GM18517 (cell line): ENCODE data around the gene SH3PXD2B.
"Not testable (repeated sequence)": the region's sequence is repeated elsewhere in the genome, so short reads cannot be mapped to it uniquely, and the experiment has no call there.

ENCODE experiments used
- ATAC-seq: cut with Tn5 transposase; IDR thresholded peaks from one replicate; pipeline ENCODE4 v1.9.1; 2021; ENCODE audit warnings: mild to moderate bottlenecking, moderate library complexity; ENCODE audit not compliant: unreplicated experiment

Gene SH3PXD2B

GRCh38 chr5:172345881-172346280, 108.4 kb downstream of the SH3PXD2B start:
- no peak for ATAC-seq

GRCh38 chr5:172344855-172345409, 109.4 kb downstream of the SH3PXD2B start:
- no peak for ATAC-seq

DNA sequence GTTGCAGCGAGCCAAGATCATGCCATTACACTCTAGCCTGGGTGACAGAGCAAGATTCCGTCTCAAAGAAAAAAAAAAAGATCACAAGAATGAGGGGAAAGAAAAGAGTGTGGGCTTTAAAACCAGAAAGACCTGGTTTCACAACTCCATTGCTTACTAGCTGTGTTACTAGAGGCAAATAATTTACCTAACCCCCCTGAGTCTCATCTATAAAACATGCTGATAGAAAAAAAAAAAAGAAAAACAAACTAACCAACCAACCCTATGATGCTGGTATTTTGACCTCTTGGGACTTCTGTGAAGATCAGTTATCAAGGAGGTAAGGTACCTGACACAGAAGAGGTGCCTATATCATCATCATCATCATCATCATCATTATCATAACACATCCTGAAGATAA, 110.6 kb downstream of the SH3PXD2B start:
- ATAC-seq: no peak

- no peak for ATAC-seq
Measured at GRCh38 chr5:172342918-172343317, 111.4 kb downstream of the SH3PXD2B start.

GRCh38 chr5:172339264-172340180, 114.8 kb downstream of the SH3PXD2B start:
- ATAC-seq: no peak

- no peak for ATAC-seq
Measured at GRCh38 chr5:172336676-172337285, 117.5 kb downstream of the SH3PXD2B start.

DNA sequence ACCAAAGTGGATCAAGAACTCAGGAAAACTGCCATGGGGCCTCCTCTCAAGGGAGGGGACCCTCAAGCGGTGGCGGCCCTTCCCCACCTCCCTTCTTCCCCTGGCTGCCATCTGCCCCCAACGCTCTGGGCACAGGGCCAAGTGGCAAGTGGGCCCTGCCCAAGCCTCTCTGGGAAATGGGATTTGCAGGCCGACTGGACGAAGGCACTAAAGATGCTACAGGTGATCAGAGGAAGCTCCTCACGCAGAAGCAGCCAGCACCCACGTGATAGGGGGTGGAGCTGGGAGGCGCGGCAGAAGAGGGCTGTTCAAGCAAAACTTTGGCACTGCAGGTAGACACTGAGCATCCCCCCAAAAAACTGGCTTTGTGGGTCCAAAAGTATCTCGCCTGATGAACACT, 118.1 kb downstream of the SH3PXD2B start:
- no peak for ATAC-seq

- ATAC-seq: no peak
Measured at GRCh38 chr5:172335721-172336120, 118.6 kb downstream of the SH3PXD2B start.

GRCh38 chr5:172334641-172335040, 119.7 kb downstream of the SH3PXD2B start:
- ATAC-seq: no peak

- no peak for ATAC-seq
Measured at GRCh38 chr5:172334196-172334595, 120.1 kb downstream of the SH3PXD2B start.

DNA sequence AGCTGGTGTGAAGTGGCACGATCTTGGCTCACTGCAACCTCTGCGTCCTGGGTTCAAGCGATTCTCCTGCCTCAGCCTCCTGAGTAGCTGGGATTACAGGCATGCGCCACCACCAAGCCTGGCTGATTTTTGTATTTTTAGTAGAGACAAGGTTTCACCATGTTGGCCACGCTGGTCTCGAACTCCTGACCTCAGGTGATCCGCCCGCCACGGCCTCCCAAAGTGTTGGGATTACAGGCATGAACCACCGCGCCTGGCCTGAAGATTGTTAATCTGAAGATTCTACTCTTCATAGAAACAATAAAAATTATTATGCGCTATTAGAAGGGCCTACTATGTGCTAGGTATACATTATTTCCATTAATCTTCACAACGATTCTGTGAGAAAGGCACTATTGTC, 127.4 kb downstream of the SH3PXD2B start:
- not testable (repeated sequence) for ATAC-seq

GRCh38 chr5:172325452-172325851, 128.9 kb downstream of the SH3PXD2B start:
- ATAC-seq: no peak

GRCh38 chr5:172322028-172322965, 132.0 kb downstream of the SH3PXD2B start:
- no peak for ATAC-seq

DNA sequence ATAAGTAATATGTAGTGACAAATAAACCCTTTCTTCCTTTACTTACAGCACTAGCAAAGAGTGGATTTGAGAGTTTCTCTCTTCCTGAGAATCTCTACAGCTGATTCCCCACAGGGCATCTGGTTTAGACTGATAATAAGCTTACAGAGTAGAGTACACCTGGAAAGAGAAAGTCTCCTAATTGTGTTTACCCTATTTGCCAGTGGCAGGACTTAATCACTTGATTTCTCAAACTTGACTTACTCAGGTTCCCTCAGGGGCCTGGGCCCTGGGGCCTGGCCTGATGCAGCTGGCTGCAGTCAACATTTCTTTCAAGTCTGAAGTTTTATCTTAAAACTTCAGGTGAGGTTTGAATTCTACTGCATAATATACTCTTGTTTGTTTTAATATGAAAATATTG, 132.7 kb downstream of the SH3PXD2B start:
- ATAC-seq: no peak

GRCh38 chr5:172319708-172320441, 134.4 kb downstream of the SH3PXD2B start:
- ATAC-seq: no peak

GRCh38 chr5:172315587-172316493, 138.5 kb downstream of the SH3PXD2B start:
- ATAC-seq: peak; percentile 71

DNA sequence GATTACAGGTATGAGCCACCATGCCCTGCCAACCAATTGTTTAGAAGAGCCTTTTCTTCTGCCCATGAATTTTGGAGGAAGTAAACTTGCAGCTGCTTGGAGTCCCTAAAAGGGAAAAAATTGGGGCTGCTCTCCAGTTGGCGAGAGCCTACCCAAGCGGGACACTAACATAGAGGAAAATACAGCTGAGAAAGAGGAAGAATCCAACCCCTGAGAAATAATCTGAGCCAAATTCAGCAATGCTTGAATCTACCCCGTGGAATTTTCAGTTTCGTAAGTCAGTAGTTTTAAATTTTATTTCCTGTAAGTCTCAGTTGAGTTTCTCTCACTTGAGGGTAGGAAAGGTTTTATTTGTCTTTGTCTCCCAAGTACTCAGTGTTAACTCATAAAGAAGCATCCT, 140.4 kb downstream of the SH3PXD2B start:
- no peak for ATAC-seq

GRCh38 chr5:172312286-172312685, 142.0 kb downstream of the SH3PXD2B start:
- no peak for ATAC-seq

GRCh38 chr5:172311605-172312004, 142.7 kb downstream of the SH3PXD2B start:
- no peak for ATAC-seq
